OCI-LY1 (cell line): ENCODE results near the gene USP14.

Source experiments
- EZH2 ChIP-seq: fragments of 200-600 bp; sonication (generic), shearing (Covaris generic); IDR thresholded peaks from 2 replicates; pipeline ENCODE4 v1.8.0; 2017; ENCODE audit warnings: borderline replicate concordance, mixed run types, mild to moderate bottlenecking, antibody characterized with exemption, low read length, moderate library complexity, mixed read lengths
- TF ChIP-seq, protein P1 (sequence below): fragments of 200-600 bp; sonication (generic), shearing (Covaris generic); IDR thresholded peaks from 2 replicates; pipeline ENCODE4 v1.5.1; 2017; ENCODE audit warnings: mild to moderate bottlenecking, antibody characterized with exemption, low read length, moderate library complexity, mixed read lengths

DNA sequence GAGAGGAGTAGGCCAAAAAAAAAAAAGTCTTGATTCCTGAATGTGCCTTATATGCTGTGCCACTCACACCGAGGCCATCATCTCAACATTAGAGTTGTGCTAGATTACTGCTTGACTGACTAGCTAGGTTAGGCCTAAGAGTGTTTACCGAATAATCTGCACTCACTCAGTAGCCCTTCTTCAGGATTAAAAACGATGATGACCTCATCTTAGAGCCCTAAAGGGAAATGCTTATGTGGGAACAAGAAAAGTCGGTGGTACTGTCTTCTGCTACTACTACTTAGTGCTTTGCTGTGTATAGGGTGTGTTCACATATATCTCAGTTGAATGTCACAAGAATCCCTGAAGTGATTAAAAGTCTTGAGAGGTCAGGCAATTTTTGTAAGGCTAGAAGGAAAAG lies 55.1 kb downstream of the USP14 start:
- TF ChIP-seq, protein P1, sequence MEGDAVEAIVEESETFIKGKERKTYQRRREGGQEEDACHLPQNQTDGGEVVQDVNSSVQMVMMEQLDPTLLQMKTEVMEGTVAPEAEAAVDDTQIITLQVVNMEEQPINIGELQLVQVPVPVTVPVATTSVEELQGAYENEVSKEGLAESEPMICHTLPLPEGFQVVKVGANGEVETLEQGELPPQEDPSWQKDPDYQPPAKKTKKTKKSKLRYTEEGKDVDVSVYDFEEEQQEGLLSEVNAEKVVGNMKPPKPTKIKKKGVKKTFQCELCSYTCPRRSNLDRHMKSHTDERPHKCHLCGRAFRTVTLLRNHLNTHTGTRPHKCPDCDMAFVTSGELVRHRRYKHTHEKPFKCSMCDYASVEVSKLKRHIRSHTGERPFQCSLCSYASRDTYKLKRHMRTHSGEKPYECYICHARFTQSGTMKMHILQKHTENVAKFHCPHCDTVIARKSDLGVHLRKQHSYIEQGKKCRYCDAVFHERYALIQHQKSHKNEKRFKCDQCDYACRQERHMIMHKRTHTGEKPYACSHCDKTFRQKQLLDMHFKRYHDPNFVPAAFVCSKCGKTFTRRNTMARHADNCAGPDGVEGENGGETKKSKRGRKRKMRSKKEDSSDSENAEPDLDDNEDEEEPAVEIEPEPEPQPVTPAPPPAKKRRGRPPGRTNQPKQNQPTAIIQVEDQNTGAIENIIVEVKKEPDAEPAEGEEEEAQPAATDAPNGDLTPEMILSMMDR: no peak
- TF ChIP-seq EZH2: no peak
